ENCODE data around the gene TNFRSF19. TPM values are rescaled to one million over a fixed set of nuclear protein-coding genes. Genes with fewer than 3 reads are reported as not detected.
A peak's percentile ranks its signal among the peaks of the same experiment; 100 is the strongest.

TNFRSF19 gene
- total and polyA plus RNA-seq, 10 of the 15 experiments (the other 5 are each of a cell fraction or from before 2014, with no cell fraction given), result 16.4 to 46.2 (median 35.4) TPM

DNA sequence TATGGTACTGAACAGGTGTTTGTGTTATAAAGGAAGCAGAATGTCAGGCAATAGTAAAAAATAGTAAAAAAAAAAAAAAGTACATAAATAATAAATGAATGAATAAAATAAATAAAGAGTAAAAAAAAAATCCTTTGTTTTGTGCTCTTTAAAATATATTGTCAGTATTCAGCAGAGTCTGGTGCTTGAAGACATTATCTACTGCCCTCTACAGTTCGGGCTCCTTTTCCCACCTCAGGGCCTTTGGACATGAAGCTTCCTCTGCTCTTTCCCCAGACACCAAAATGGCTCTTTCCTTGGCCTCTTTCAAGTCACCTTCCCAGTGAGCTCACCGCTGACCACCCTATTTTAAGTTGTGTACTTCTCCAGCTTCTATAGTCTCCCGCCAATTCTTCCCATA lies 137.5 kb downstream of the TNFRSF19 start (continued):
- TF ChIP-seq SMC3 (IDR thresholded peaks at IDR 0.05; ENCODE audit: borderline replicate concordance, low read length) (peak; percentile 22; the same call in 1 of the 2 replicates), ZZZ3 (IDR thresholded peaks at IDR 0.05; ENCODE audit: control insufficient read depth, insufficient read length, low read depth) (no peak), IKZF2 (IDR thresholded peaks at IDR 0.05) (no peak), SMAD5 (IDR thresholded peaks at IDR 0.05; ENCODE audit: low read depth) (no peak), PRDM15 (CRISPR knock-in tag; IDR thresholded peaks at IDR 0.05) (no peak), MYC (IDR thresholded peaks at IDR 0.05; ENCODE audit: insufficient read depth, insufficient read length, insufficient replicate concordance, low read length, severe bottlenecking) (no peak), TBL1XR1 (IDR thresholded peaks at IDR 0.05; ENCODE audit: low read depth, low read length) (no peak)
- TF ChIP-seq, protein P1, sequence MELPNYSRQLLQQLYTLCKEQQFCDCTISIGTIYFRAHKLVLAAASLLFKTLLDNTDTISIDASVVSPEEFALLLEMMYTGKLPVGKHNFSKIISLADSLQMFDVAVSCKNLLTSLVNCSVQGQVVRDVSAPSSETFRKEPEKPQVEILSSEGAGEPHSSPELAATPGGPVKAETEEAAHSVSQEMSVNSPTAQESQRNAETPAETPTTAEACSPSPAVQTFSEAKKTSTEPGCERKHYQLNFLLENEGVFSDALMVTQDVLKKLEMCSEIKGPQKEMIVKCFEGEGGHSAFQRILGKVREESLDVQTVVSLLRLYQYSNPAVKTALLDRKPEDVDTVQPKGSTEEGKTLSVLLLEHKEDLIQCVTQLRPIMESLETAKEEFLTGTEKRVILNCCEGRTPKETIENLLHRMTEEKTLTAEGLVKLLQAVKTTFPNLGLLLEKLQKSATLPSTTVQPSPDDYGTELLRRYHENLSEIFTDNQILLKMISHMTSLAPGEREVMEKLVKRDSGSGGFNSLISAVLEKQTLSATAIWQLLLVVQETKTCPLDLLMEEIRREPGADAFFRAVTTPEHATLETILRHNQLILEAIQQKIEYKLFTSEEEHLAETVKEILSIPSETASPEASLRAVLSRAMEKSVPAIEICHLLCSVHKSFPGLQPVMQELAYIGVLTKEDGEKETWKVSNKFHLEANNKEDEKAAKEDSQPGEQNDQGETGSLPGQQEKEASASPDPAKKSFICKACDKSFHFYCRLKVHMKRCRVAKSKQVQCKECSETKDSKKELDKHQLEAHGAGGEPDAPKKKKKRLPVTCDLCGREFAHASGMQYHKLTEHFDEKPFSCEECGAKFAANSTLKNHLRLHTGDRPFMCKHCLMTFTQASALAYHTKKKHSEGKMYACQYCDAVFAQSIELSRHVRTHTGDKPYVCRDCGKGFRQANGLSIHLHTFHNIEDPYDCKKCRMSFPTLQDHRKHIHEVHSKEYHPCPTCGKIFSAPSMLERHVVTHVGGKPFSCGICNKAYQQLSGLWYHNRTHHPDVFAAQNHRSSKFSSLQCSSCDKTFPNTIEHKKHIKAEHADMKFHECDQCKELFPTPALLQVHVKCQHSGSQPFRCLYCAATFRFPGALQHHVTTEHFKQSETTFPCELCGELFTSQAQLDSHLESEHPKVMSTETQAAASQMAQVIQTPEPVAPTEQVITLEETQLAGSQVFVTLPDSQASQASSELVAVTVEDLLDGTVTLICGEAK (IDR thresholded peaks at IDR 0.05; ENCODE audit: borderline replicate concordance), result no peak
- TF ChIP-seq, protein P2, sequence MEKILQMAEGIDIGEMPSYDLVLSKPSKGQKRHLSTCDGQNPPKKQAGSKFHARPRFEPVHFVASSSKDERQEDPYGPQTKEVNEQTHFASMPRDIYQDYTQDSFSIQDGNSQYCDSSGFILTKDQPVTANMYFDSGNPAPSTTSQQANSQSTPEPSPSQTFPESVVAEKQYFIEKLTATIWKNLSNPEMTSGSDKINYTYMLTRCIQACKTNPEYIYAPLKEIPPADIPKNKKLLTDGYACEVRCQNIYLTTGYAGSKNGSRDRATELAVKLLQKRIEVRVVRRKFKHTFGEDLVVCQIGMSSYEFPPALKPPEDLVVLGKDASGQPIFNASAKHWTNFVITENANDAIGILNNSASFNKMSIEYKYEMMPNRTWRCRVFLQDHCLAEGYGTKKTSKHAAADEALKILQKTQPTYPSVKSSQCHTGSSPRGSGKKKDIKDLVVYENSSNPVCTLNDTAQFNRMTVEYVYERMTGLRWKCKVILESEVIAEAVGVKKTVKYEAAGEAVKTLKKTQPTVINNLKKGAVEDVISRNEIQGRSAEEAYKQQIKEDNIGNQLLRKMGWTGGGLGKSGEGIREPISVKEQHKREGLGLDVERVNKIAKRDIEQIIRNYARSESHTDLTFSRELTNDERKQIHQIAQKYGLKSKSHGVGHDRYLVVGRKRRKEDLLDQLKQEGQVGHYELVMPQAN (conservative IDR thresholded peaks at IDR 0.05), result no peak

Measured in GM12878 (cell line).